HCT116 (cell line): ENCODE results near the gene ATG4B. TPM values are rescaled to one million over a fixed set of nuclear protein-coding genes. Genes with fewer than 3 reads are reported as not detected.

ENCODE experiments used
- ATAC-seq: fragments of 200-7000 bp; cut with Tn5 transposase; 2 replicates; pipeline ENCODE4 v1.9.1; 2020; ENCODE audit warnings: mild to moderate bottlenecking, moderate library complexity
- BruUV-seq: library from RNA; stranded (reverse); fragments of 400-500 nt; replicated peaks from 2 replicates; lab custom pipeline; 2021; lab: Mats Ljungman, UMichigan
- CTCF ChIA-PET: fragments of 300-600 bp; sonication (Branson Sonifier 250); formaldehyde crosslinking; loops from one replicate; lab custom pipeline; 2021; ENCODE audit warnings: antibody characterized with exemption; lab: Charles Lee
- POLR2A ChIA-PET: fragments of 300-600, 350-600 bp; sonication (Branson Sonifier 250); formaldehyde crosslinking; loops from one replicate; lab custom pipeline; 2021; ENCODE audit warnings: antibody characterized with exemption; lab: Charles Lee
- RAD21 ChIA-PET, 2 experiments: fragments of 300-600 bp; sonication (Branson Sonifier 250); formaldehyde crosslinking; loops; one replicate each; lab custom pipeline; 2023; ENCODE audit warnings: low total read pairs in 2 of 2; ENCODE audit not compliant: uncharacterized antibody in 2 of 2, unreplicated experiment in 2 of 2, low non-redundant PET in 1 of 2; lab: Charles Lee
- DNase-seq: peaks from one replicate; pipeline ENCODE4 v3.0.0-alpha.2; 2010; ENCODE audit warnings: low read depth, low spot score
- H2AFZ ChIP-seq: fragments of 200-600 bp; shearing (Covaris generic), sonication (generic); 2 replicates; pipeline ENCODE4 v1.6.1; 2017; ENCODE audit warnings: low read depth, mixed run types, mixed read lengths, antibody characterized with exemption, low read length; ENCODE audit not compliant: poor library complexity, severe bottlenecking
- H3K27ac ChIP-seq: 2 replicates; pipeline ENCODE4 v1.5.1; 2012; ENCODE audit warnings: low read depth, low read length
- H3K27me3 ChIP-seq: fragments of 200-600 bp; sonication (generic); 2 replicates; pipeline ENCODE4 v1.6.1; 2016; ENCODE audit warnings: mixed run types, low read length, mixed read lengths; ENCODE audit not compliant: insufficient read depth
- H3K36me3 ChIP-seq, 2 experiments: fragments of 200-500 bp in 1 of 2; fragments of 200-600 bp in 1 of 2; sonication (Bioruptor generic) in 1 of 2; sonication (generic) in 1 of 2; 2 replicates each; pipeline versions ENCODE4 v1.5.1 to v1.6.1; 2014 to 2016; ENCODE audit warnings: low read length in 2 of 2, inconsistent platforms in 1 of 2, mixed read lengths in 1 of 2, mixed run types in 1 of 2; ENCODE audit not compliant: insufficient read depth in 2 of 2, control insufficient read depth in 1 of 2
- H3K4me1 ChIP-seq, 2 experiments: fragments of 200-600 bp in 1 of 2; sonication (generic) in 1 of 2; 2 replicates each; pipeline versions ENCODE4 v1.5.1 to v1.6.1; 2012 to 2017; ENCODE audit warnings: low read length in 2 of 2, inconsistent platforms in 1 of 2, mild to moderate bottlenecking in 1 of 2, mixed read lengths in 1 of 2, mixed run types in 1 of 2, moderate library complexity in 1 of 2; ENCODE audit not compliant: insufficient read depth in 2 of 2, control insufficient read depth in 1 of 2
- H3K4me2 ChIP-seq: fragments of 200-600 bp; sonication (generic); 2 replicates; pipeline ENCODE4 v1.6.1; 2017; ENCODE audit warnings: mixed run types, low read length, mixed read lengths
- H3K4me3 ChIP-seq, 2 experiments: fragments of 200-600 bp in 1 of 2; sonication (generic) in 1 of 2; replicated peaks in 1 of 2; 2 replicates each; pipeline ENCODE4 v1.5.1; 2011 to 2016; ENCODE audit warnings: low read length in 2 of 2, control low read depth in 1 of 2, low read depth in 1 of 2, mild to moderate bottlenecking in 1 of 2, mixed read lengths in 1 of 2, mixed run types in 1 of 2
- H3K79me2 ChIP-seq: fragments of 200-600 bp; sonication (generic); 2 replicates; pipeline ENCODE4 v1.6.1; 2017; ENCODE audit warnings: mild to moderate bottlenecking, mixed run types, low read length, moderate library complexity, mixed read lengths; ENCODE audit not compliant: insufficient read depth
- H3K9ac ChIP-seq: fragments of 200-600 bp; sonication (generic); 2 replicates; pipeline ENCODE4 v1.6.1; 2016; ENCODE audit warnings: low read length, mixed read lengths
- H3K9me2 ChIP-seq: fragments of 200-600 bp; sonication (generic), shearing (Covaris generic); 2 replicates; pipeline ENCODE4 v1.6.1; 2017; ENCODE audit warnings: mixed run types, mild to moderate bottlenecking, moderate library complexity; ENCODE audit not compliant: insufficient read depth
- H3K9me3 ChIP-seq, 2 experiments: fragments of 200-500 bp in 1 of 2; fragments of 200-600 bp in 1 of 2; sonication (Bioruptor generic) in 1 of 2; sonication (generic) in 1 of 2; 2 replicates each; pipeline ENCODE4 v1.6.1; 2014 to 2017; ENCODE audit warnings: low read length in 2 of 2, mixed read lengths in 2 of 2, inconsistent platforms in 1 of 2, low read depth in 1 of 2, mild to moderate bottlenecking in 1 of 2, mixed run types in 1 of 2, moderate library complexity in 1 of 2; ENCODE audit not compliant: control insufficient read depth in 1 of 2, insufficient read depth in 1 of 2
- H4K20me1 ChIP-seq: fragments of 200-600 bp; sonication (generic), shearing (Covaris generic); 2 replicates; pipeline ENCODE4 v1.6.1; 2017; ENCODE audit warnings: mixed run types, mild to moderate bottlenecking, moderate library complexity; ENCODE audit not compliant: insufficient read depth
- ATF3 ChIP-seq: IDR thresholded peaks from 2 replicates; pipeline ENCODE4 v1.6.1; 2012
- CBX3 ChIP-seq: IDR thresholded peaks from 2 replicates; pipeline ENCODE4 v1.6.1; 2012; ENCODE audit warnings: low read depth
- ELF1 ChIP-seq: IDR thresholded peaks from 2 replicates; pipeline ENCODE4 v1.6.1; 2012; ENCODE audit warnings: low read depth, borderline replicate concordance
- EZH2 ChIP-seq: fragments of 200-600 bp; sonication (generic); IDR thresholded peaks from 2 replicates; pipeline ENCODE4 v1.6.1; 2017; ENCODE audit warnings: antibody characterized with exemption, mixed run types
- JUND ChIP-seq: IDR thresholded peaks from 2 replicates; pipeline ENCODE4 v1.6.1; 2012
- MAX ChIP-seq: IDR thresholded peaks from 2 replicates; pipeline ENCODE4 v1.6.1; 2012
- POLR2A ChIP-seq: IDR thresholded peaks from 2 replicates; pipeline ENCODE4 v1.7.0; 2011; ENCODE audit warnings: borderline replicate concordance; ENCODE audit not compliant: insufficient read depth, insufficient read length; ENCODE audit errors: extremely low read depth
- RAD21 ChIP-seq: IDR thresholded peaks from 2 replicates; pipeline ENCODE4 v1.6.1; 2012; ENCODE audit warnings: low read depth, mild to moderate bottlenecking
- REST ChIP-seq: IDR thresholded peaks from 2 replicates; pipeline ENCODE4 v1.6.1; 2012; ENCODE audit warnings: low read depth
- SIN3A ChIP-seq: IDR thresholded peaks from 2 replicates; pipeline ENCODE4 v1.6.1; 2012; ENCODE audit warnings: low read depth
- SP1 ChIP-seq: IDR thresholded peaks from 2 replicates; pipeline ENCODE4 v1.6.1; 2012; ENCODE audit warnings: low read depth
- SRF ChIP-seq: IDR thresholded peaks from 2 replicates; pipeline ENCODE4 v1.6.1; 2012; ENCODE audit warnings: low read depth
- TCF7L2 ChIP-seq: IDR thresholded peaks from 2 replicates; pipeline ENCODE4 v1.7.0; 2011; ENCODE audit warnings: borderline replicate concordance, inconsistent platforms; ENCODE audit not compliant: insufficient read depth, insufficient read length; ENCODE audit errors: extremely low read depth
- YY1 ChIP-seq: IDR thresholded peaks from 2 replicates; pipeline ENCODE4 v1.6.1; 2011; ENCODE audit warnings: low read length, low read depth, moderate library complexity, mild to moderate bottlenecking; ENCODE audit not compliant: insufficient replicate concordance; ENCODE audit errors: extremely low read depth
- ZBTB33 ChIP-seq: IDR thresholded peaks from 2 replicates; pipeline ENCODE4 v1.6.1; 2011; ENCODE audit warnings: mild to moderate bottlenecking, low read length, moderate library complexity; ENCODE audit not compliant: insufficient replicate concordance; ENCODE audit errors: extremely low read depth
- ZFX ChIP-seq: fragments of 450-650 bp; IDR thresholded peaks from 2 replicates; pipeline ENCODE4 v1.6.1; 2017
- ZNF274 ChIP-seq: fragments of 200-500 bp; sonication (Bioruptor generic); IDR thresholded peaks from 2 replicates; pipeline ENCODE4 v1.6.1; 2014; ENCODE audit warnings: mild to moderate bottlenecking, low read depth, low read length, inconsistent platforms
- intact Hi-C: fragments of 100-400 bp; cut with micrococcal nuclease; formaldehyde crosslinking; loops from 2 replicates; pipeline ENCODE4 v1.10.0; 2022
- total RNA-seq: library from RNA; stranded (reverse); gene quantifications from one replicate; pipeline ENCODE4 v1.2.1, GENCODE V29; 2021; ENCODE audit not compliant: unreplicated experiment

ATG4B gene
- total RNA-seq, 1 experiment from 2014 or later, result 87.4 TPM

- TF ChIP-seq YY1, result no peak
- TF ChIP-seq POLR2A, result no peak
- no peak for TF ChIP-seq MAX
- TF ChIP-seq ZBTB33, result no peak
- no peak for TF ChIP-seq SP1
- TF ChIP-seq SIN3A, result no peak
- TF ChIP-seq EZH2, result no peak
- TF ChIP-seq, all 23 proteins: peak for 0
Observed at GRCh38 chr2:241645915-241646645, 8.6 kb downstream of the ATG4B start (continued).

GRCh38 chr2:241648453-241648852 is 11.0 kb downstream of the ATG4B start:
- H3K4me2 ChIP-seq, result no peak overlapping the region
- no TSS peak for BruUV-seq
- H4K20me1 ChIP-seq, result no peaks in the 10 kb centered on the region; the same call in 1 of the 2 replicates
- peaks cover 94% of the 10 kb centered on the region for H3K79me2 ChIP-seq
- intact Hi-C loops, result no loop called here
- no peak overlapping the region for H3K4me3 ChIP-seq
- H3K27me3 ChIP-seq, result no peaks in the 10 kb centered on the region
- H3K4me1 ChIP-seq, result no peaks in the 10 kb centered on the region
- ChIA-PET POLR2A (interaction anchor here (1.2 to 2.0 kb wide), 2 partner anchors 10 to 86 kb away, joined by 4 to 5 read pairs; partner anchors contain the start of genes ATG4B and D2HGDH), RAD21 (no interaction called here), CTCF (no interaction called here)
- H3K27ac ChIP-seq, result no peak overlapping the region
- no peak overlapping the region for H3K9ac ChIP-seq
- no peak overlapping the region for H2AFZ ChIP-seq
- ATAC-seq (no peak), DNase-seq (no peak)
- H3K36me3 ChIP-seq, result peaks cover 6 to 8% of the 10 kb centered on the region in 2 experiments; a peak in 3 of 4 replicates
- H3K9me2 ChIP-seq, result no peaks in the 10 kb centered on the region
- H3K9me3 ChIP-seq, result no peaks in the 10 kb centered on the region
- no peak for TF ChIP-seq ELF1
- TF ChIP-seq POLR2A, result no peak
- TF ChIP-seq SRF, result no peak
- no peak for TF ChIP-seq CBX3
- no peak for TF ChIP-seq TCF7L2
- TF ChIP-seq SIN3A, result no peak
- TF ChIP-seq REST, result no peak
- TF ChIP-seq SP1, result no peak
- no peak for TF ChIP-seq ZFX
- no peak for TF ChIP-seq ZNF274
- no peak for TF ChIP-seq RAD21
- TF ChIP-seq JUND, result no peak
- no peak for TF ChIP-seq ATF3
- TF ChIP-seq ZBTB33, result no peak
- TF ChIP-seq EZH2, result no peak
